ENCODE results near the gene RALGPS2.

The RALGPS2 gene

DNA sequence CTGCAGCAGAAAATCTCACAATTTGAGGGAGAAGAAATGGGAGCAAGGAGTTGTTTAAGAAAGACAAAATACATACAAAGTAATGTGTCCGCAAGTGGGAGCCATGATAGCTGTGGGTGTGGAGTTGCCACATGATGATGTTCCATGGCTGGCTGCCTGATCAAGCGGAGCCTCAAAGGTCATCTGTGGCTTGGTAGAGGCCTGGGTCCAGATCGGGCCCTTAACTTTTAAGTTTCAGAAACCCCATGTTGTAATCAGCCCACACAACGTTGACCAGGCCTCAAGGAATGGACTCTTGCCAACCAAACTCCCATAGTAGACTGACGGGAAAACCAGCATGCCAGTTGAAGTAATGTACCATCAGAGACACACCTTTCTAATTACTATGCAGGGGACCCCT, 210.6 kb downstream of the RALGPS2 start:
- Histone ChIP-seq H3K4me1 (ENCODE audit: control insufficient read depth, insufficient read depth, low read length) (peaks cover 16% of the 10 kb centered on the region), H3K9me3 (ENCODE audit: control insufficient read depth, low read length) (no peaks in the 10 kb centered on the region), H3K27me3 (ENCODE audit: control insufficient read depth, insufficient read depth, low read length, poor library complexity, severe bottlenecking) (no peaks in the 10 kb centered on the region), H3K27ac (ENCODE audit: insufficient read depth, low read depth, low read length, poor library complexity, severe bottlenecking) (no peak overlapping the region), H3K36me3 (ENCODE audit: control insufficient read depth, insufficient read depth, low read length) (no peaks in the 10 kb centered on the region), H3K4me3 (ENCODE audit: insufficient read depth, low read depth, low read length) (no peak overlapping the region)
- 73 to 76% methylated on average over 5 of the region's 5 CpGs for WGBS, 2 experiments

DNA sequence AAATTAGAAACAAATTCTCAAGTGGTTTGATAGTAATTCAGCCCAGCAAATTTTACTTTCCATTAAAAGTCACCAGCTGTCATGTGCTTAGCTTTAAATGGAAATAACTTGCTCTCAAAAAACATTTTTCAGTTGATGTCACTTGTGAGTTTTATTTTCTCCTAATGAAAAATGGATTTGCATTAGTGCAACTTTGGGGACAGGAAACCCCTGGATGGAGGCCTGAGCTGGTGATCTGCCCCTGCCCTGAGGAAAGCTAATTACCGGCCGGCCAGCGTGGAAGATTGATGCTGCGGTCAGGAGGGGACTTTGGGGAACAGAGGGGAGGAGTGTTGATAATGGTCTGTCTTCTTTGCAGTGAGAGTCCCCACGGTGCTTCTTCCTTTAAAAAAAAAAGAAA, 212.7 kb downstream of the RALGPS2 start:
- peak overlapping the region; percentile 52 for H3K27ac ChIP-seq (ENCODE audit: insufficient read depth, low read depth, low read length, poor library complexity, severe bottlenecking)
- H3K27me3 ChIP-seq (ENCODE audit: control insufficient read depth, insufficient read depth, low read length, poor library complexity, severe bottlenecking), result no peaks in the 10 kb centered on the region
- no peak overlapping the region for H3K4me3 ChIP-seq (ENCODE audit: insufficient read depth, low read depth, low read length)
- peaks cover 10% of the 10 kb centered on the region for H3K4me1 ChIP-seq (ENCODE audit: control insufficient read depth, insufficient read depth, low read length)
- WGBS, 2 experiments, result 35 to 40% methylated on average over 5 of the region's 5 CpGs
- no peaks in the 10 kb centered on the region for H3K36me3 ChIP-seq (ENCODE audit: control insufficient read depth, insufficient read depth, low read length)
- H3K9me3 ChIP-seq (ENCODE audit: control insufficient read depth, low read length), result no peaks in the 10 kb centered on the region

- Histone ChIP-seq H3K4me1 (ENCODE audit: control insufficient read depth, insufficient read depth, low read length) (peaks cover 10% of the 10 kb centered on the region), H3K9me3 (ENCODE audit: control insufficient read depth, low read length) (no peaks in the 10 kb centered on the region), H3K36me3 (ENCODE audit: control insufficient read depth, insufficient read depth, low read length) (no peaks in the 10 kb centered on the region), H3K27me3 (ENCODE audit: control insufficient read depth, insufficient read depth, low read length, poor library complexity, severe bottlenecking) (no peaks in the 10 kb centered on the region), H3K27ac (ENCODE audit: insufficient read depth, low read depth, low read length, poor library complexity, severe bottlenecking) (peak overlapping the region; percentile 52), H3K4me3 (ENCODE audit: insufficient read depth, low read depth, low read length) (no peak overlapping the region)
- WGBS, 2 experiments, result 71 to 78% methylated on average over 11 of the region's 11 CpGs
These were observed 213.3 kb downstream of the RALGPS2 start for GRCh38 chr1:178938101-178938958.

- no peaks in the 10 kb centered on the region for H3K27me3 ChIP-seq (ENCODE audit: control insufficient read depth, insufficient read depth, low read length, poor library complexity, severe bottlenecking)
- H3K9me3 ChIP-seq (ENCODE audit: control insufficient read depth, low read length), result no peaks in the 10 kb centered on the region
- no peaks in the 10 kb centered on the region for H3K36me3 ChIP-seq (ENCODE audit: control insufficient read depth, insufficient read depth, low read length)
- no peak overlapping the region for H3K4me3 ChIP-seq (ENCODE audit: insufficient read depth, low read depth, low read length)
- 87 to 90% methylated on average over 10 of the region's 10 CpGs for WGBS, 2 experiments
- no peak overlapping the region for H3K27ac ChIP-seq (ENCODE audit: insufficient read depth, low read depth, low read length, poor library complexity, severe bottlenecking)
- H3K4me1 ChIP-seq (ENCODE audit: control insufficient read depth, insufficient read depth, low read length), result peaks cover 10% of the 10 kb centered on the region
These were observed 213.9 kb downstream of the RALGPS2 start for GRCh38 chr1:178938959-178939317.

DNA sequence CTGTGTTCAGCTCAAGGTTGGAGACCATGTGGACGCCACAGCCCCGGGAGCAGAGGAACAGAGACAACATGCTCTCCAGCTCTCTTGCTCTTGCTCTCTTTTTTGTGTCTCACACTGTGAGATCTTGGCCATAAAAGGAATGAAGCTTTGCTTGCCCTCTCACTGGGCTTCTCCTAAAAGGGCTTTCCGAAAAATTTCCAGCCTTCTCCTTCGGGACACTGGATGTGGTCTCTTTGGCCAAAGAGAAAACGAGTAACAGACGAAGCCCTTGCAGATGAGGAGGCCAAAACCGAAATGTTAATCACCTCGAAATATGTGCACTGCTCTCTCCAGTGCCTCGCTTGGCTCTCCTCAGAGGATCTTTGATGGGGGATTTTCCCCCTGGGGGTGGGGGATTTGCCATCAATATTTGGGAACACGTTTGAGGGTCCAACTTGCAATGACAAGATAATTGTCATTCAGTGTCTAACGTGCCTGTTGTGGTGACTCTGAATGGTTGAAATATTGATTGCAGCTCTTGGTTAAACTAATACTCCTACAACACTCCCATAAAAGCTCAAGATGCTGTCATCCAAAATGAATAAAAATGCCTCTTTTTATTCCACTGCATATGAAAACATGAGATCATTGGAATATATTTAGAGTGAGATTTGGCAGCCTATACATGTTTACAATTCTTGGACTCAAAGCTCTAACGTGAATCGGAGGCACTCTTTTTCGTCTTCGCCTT, 214.5 kb downstream of the RALGPS2 start:
- Histone ChIP-seq H3K27me3 (ENCODE audit: control insufficient read depth, insufficient read depth, low read length, poor library complexity, severe bottlenecking) (no peaks in the 10 kb centered on the region), H3K4me1 (ENCODE audit: control insufficient read depth, insufficient read depth, low read length) (peaks cover 10% of the 10 kb centered on the region), H3K9me3 (ENCODE audit: control insufficient read depth, low read length) (no peaks in the 10 kb centered on the region), H3K36me3 (ENCODE audit: control insufficient read depth, insufficient read depth, low read length) (no peaks in the 10 kb centered on the region), H3K27ac (ENCODE audit: insufficient read depth, low read depth, low read length, poor library complexity, severe bottlenecking) (no peak overlapping the region), H3K4me3 (ENCODE audit: insufficient read depth, low read depth, low read length) (no peak overlapping the region)
- 94 to 95% methylated on average over 15 of the region's 15 CpGs for WGBS, 2 experiments

DNA sequence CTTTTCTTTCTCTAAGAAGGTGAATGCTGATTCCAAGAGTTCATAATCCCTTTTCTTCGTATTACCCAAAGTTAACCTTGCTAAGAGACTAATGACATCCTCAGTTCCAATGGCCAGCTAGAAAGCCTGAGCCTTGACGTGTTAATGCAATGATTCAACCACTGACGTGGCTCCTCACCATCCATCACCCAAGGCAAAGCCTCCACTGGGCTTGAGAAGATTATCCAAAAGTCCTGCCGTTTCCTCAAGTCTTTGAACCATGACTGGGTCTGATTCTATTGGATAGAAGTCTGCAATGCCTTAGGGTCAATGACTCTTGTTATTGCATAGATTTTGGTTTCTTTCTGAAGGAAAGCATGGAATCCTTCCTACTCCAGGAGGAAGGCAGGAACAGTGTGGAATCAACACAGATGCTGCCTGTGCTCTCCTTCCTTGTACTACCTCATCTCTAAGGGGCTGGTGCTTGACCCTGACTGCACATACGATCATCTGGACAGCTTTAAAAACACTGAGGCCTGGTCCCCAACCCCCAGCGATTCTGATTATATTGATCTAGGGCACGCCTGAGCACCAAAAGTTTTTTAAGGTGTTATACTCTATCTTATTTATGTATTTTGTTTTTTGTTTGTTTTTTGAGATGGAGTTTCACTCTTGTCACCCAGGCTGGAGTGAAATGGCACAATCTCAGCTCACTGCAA, 215.2 kb downstream of the RALGPS2 start:
- H3K4me3 ChIP-seq (ENCODE audit: insufficient read depth, low read depth, low read length), result no peak overlapping the region
- peaks cover 10% of the 10 kb centered on the region for H3K4me1 ChIP-seq (ENCODE audit: control insufficient read depth, insufficient read depth, low read length)
- H3K36me3 ChIP-seq (ENCODE audit: control insufficient read depth, insufficient read depth, low read length), result no peaks in the 10 kb centered on the region
- 95% methylated on average over 6 to 7 of the region's 7 CpGs for WGBS, 2 experiments
- no peak overlapping the region for H3K27ac ChIP-seq (ENCODE audit: insufficient read depth, low read depth, low read length, poor library complexity, severe bottlenecking)
- H3K27me3 ChIP-seq (ENCODE audit: control insufficient read depth, insufficient read depth, low read length, poor library complexity, severe bottlenecking), result no peaks in the 10 kb centered on the region
- H3K9me3 ChIP-seq (ENCODE audit: control insufficient read depth, low read length), result no peaks in the 10 kb centered on the region

DNA sequence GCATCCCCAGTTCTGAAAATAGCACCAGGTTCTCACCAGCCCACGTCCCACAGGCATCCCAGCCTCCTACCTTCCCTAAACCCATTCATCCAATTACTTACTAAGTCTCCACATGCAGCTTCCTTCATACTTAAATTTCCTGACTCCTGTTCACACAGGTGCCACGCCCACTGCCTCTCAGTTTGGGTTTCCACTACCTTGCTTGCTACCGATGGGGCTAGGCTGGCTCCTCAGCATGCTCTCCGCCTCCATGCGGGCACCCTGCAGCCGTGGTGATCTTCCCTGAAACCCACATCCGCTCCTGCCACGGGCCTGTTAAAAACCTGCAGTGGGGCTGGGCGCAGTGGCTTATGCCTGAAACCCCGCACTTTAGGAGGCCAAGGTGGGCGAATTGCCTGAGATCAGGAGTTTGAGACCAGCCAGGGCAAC, 216.2 kb downstream of the RALGPS2 start:
- Histone ChIP-seq H3K9me3 (ENCODE audit: control insufficient read depth, low read length) (no peaks in the 10 kb centered on the region), H3K4me1 (ENCODE audit: control insufficient read depth, insufficient read depth, low read length) (peaks cover 17% of the 10 kb centered on the region), H3K4me3 (ENCODE audit: insufficient read depth, low read depth, low read length) (no peak overlapping the region), H3K27me3 (ENCODE audit: control insufficient read depth, insufficient read depth, low read length, poor library complexity, severe bottlenecking) (no peaks in the 10 kb centered on the region), H3K36me3 (ENCODE audit: control insufficient read depth, insufficient read depth, low read length) (no peaks in the 10 kb centered on the region), H3K27ac (ENCODE audit: insufficient read depth, low read depth, low read length, poor library complexity, severe bottlenecking) (no peak overlapping the region)
- 85 to 87% methylated on average over 11 of the region's 11 CpGs for WGBS, 2 experiments

DNA sequence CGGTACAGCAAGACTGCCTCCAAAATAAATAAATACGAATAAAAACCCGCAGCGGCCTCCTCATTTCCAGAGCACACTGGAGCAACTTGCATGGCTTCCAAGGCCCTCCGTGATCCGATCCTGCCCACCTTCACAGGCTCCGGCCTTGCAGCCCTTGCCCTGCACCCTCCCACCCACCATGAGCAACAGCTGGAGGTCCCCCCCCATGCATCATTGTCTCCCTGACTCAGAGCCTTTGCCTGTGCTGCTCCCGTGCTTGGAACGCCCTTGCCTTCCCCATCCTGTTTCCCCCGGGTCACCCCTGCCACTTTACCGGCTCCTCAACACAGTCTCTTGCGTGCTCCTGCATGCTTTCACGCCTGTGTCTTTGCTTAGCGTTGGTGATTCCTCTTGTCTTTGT, 216.8 kb downstream of the RALGPS2 start:
- Histone ChIP-seq H3K4me3 (ENCODE audit: insufficient read depth, low read depth, low read length) (no peak overlapping the region), H3K36me3 (ENCODE audit: control insufficient read depth, insufficient read depth, low read length) (no peaks in the 10 kb centered on the region), H3K27ac (ENCODE audit: insufficient read depth, low read depth, low read length, poor library complexity, severe bottlenecking) (no peak overlapping the region), H3K4me1 (ENCODE audit: control insufficient read depth, insufficient read depth, low read length) (peaks cover 21% of the 10 kb centered on the region), H3K27me3 (ENCODE audit: control insufficient read depth, insufficient read depth, low read length, poor library complexity, severe bottlenecking) (no peaks in the 10 kb centered on the region), H3K9me3 (ENCODE audit: control insufficient read depth, low read length) (no peaks in the 10 kb centered on the region)
- WGBS, 2 experiments, result 91 to 93% methylated on average over 14 of the region's 14 CpGs

GRCh38 chr1:178942285-178943198, 217.5 kb downstream of the RALGPS2 start:
- Histone ChIP-seq H3K4me3 (ENCODE audit: insufficient read depth, low read depth, low read length) (no peak overlapping the region), H3K27me3 (ENCODE audit: control insufficient read depth, insufficient read depth, low read length, poor library complexity, severe bottlenecking) (no peaks in the 10 kb centered on the region), H3K4me1 (ENCODE audit: control insufficient read depth, insufficient read depth, low read length) (peaks cover 21% of the 10 kb centered on the region), H3K36me3 (ENCODE audit: control insufficient read depth, insufficient read depth, low read length) (no peaks in the 10 kb centered on the region), H3K27ac (ENCODE audit: insufficient read depth, low read depth, low read length, poor library complexity, severe bottlenecking) (no peak overlapping the region), H3K9me3 (ENCODE audit: control insufficient read depth, low read length) (no peaks in the 10 kb centered on the region)
- WGBS, 2 experiments, result 89 to 93% methylated on average over 15 of the region's 15 CpGs
